ENCODE results near the gene TEDC2.

The TEDC2 gene

DNA sequence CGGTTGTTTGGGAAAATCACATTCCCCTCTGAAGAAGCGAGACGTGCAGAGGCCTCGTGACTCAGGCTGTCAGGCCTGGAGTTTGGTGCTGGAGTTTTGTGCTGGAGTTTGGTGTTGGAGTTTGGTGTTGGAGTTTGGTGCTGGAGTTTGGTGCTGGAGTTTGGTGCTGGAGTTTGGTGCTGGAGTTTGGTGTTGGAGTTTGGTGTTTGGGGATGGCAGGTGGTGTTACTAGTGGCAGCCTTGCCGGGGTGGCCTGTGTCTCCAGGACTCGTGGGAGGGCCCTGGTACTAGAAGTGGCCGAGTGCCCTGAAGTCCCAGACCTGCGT is 27.6 kb downstream of the TEDC2 start:
- DNase-seq (ENCODE audit: extremely low read depth, low read depth), result no peak
- no peak overlapping the region for H3K4me3 ChIP-seq (replicated peaks; ENCODE audit: low read depth, low read length)
- TF ChIP-seq, protein P1, sequence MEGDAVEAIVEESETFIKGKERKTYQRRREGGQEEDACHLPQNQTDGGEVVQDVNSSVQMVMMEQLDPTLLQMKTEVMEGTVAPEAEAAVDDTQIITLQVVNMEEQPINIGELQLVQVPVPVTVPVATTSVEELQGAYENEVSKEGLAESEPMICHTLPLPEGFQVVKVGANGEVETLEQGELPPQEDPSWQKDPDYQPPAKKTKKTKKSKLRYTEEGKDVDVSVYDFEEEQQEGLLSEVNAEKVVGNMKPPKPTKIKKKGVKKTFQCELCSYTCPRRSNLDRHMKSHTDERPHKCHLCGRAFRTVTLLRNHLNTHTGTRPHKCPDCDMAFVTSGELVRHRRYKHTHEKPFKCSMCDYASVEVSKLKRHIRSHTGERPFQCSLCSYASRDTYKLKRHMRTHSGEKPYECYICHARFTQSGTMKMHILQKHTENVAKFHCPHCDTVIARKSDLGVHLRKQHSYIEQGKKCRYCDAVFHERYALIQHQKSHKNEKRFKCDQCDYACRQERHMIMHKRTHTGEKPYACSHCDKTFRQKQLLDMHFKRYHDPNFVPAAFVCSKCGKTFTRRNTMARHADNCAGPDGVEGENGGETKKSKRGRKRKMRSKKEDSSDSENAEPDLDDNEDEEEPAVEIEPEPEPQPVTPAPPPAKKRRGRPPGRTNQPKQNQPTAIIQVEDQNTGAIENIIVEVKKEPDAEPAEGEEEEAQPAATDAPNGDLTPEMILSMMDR (IDR thresholded peaks at IDR 0.05; ENCODE audit: low read depth, low read length, missing control alignments), result no peak

- no peak overlapping the region for H3K4me3 ChIP-seq (replicated peaks; ENCODE audit: low read depth, low read length)
- no peak for DNase-seq (ENCODE audit: extremely low read depth, low read depth)
- TF ChIP-seq, protein P1 (IDR thresholded peaks at IDR 0.05; ENCODE audit: low read depth, low read length, missing control alignments), result no peak
These were observed 28.1 kb downstream of the TEDC2 start for GRCh38 chr16:2487903-2488531.

DNA sequence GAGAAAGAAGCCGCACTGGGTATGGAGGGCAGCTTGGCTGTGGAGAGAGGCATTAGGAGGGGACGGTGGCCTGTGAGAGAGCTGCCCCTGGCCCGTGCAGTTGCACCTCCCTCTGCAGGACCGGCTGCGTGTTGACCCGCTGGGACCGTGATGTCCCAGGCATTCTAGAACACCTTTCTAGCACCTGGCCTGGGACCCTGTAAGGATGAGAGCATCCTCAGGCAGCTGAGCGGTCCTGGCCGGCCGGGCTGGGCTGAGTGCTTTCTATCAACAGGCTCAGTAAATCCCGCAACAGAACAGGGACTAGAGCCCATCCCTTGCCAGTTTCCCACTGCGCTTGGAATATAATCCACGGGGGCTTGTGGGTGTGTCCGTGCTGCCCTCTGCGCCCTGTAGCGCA is 29.7 kb downstream of the TEDC2 start:
- TF ChIP-seq, protein P1 (IDR thresholded peaks at IDR 0.05; ENCODE audit: low read depth, low read length, missing control alignments), result no peak
- no peak for DNase-seq (ENCODE audit: extremely low read depth, low read depth)

DNA sequence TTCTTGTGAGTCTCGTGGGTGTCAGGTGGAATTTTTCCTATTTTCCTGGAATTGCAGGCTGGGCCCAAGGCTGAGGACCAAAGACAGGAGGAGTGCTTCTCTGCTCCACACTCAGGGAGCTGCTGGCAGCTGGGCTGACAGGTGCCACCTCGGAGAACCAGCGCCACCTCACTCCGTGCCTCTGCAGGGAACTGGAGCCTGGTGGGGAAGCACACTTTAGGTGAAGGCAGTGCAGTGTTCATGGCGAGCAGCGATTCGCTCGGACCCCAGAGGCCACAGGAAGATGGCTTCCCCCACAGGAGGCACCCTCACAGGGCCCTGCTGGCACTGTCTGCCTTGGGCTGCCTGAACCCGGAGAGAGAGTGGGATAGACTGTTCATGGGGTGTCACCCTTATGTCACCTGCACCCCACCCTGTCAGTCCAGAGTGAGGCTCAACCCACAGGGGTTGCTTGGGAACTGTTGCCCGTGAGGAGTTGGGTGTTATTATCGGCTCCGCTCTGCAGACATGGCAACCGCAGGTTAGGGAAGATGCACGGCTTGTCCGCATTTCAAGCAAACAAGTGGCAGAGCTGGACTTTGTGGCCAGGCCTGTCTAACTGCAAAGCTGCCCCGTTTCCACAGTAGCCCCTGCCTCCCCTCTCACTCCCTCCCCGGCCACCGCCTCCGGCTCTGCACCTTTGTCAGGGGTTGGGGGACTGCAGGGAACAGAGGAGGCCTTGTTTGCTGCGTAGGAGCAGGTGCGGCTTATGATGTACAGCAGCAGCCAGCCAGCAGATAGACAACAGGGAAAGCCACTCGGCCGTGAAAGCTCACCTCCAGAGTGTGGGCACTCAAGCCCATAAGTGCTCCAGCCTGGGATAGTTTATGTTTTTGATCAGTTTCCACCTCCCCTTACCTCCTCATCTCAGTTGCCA is 30.5 kb downstream of the TEDC2 start:
- TF ChIP-seq, protein P1 (IDR thresholded peaks at IDR 0.05; ENCODE audit: low read depth, low read length, missing control alignments), result no peak
- no peak for DNase-seq (ENCODE audit: extremely low read depth, low read depth)
- H3K4me3 ChIP-seq (replicated peaks; ENCODE audit: low read depth, low read length), result no peak overlapping the region

More for the DNA sequence above, 29.7 kb downstream of the TEDC2 start:
- H3K4me3 ChIP-seq (replicated peaks; ENCODE audit: low read depth, low read length), result no peak overlapping the region

- no peak overlapping the region for H3K4me3 ChIP-seq (replicated peaks; ENCODE audit: low read depth, low read length)
- no peak for DNase-seq (ENCODE audit: extremely low read depth, low read depth)
- TF ChIP-seq, protein P1 (IDR thresholded peaks at IDR 0.05; ENCODE audit: low read depth, low read length, missing control alignments), result no peak
These were observed 32.4 kb downstream of the TEDC2 start for GRCh38 chr16:2492292-2492691.

DNA sequence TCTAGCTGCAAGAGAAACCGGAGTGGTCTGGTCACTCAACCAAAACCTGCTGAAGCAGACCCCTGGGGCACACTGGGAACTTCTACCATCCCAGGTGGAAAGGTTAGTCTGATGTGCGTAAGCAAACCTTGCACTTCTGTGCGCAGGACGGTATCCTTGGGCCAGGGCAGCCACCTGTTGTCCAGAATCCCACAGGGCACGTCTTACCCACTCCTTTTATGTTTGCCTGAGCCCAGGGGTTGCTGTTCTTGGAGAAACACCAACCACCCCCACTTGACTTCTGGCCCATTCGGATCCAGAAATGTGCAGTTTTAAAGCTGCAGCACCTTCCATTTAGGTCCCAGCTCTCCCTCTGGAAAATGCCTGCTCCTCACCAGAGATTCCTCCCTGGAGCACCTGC is 33.7 kb downstream of the TEDC2 start:
- no peak overlapping the region for H3K4me3 ChIP-seq (replicated peaks; ENCODE audit: low read depth, low read length)
- no peak for DNase-seq (ENCODE audit: extremely low read depth, low read depth)
- TF ChIP-seq, protein P1 (IDR thresholded peaks at IDR 0.05; ENCODE audit: low read depth, low read length, missing control alignments), result no peak
